DOHH2 (cell line): ENCODE measurements around the gene PCDHGC5.

Experiments used
- EZH2phosphoT487 ChIP-seq: fragments of 200-600 bp; sonication (generic); IDR thresholded peaks from 2 replicates; pipeline ENCODE4 v1.6.1; 2017; ENCODE audit warnings: borderline replicate concordance, mild to moderate bottlenecking, antibody characterized with exemption, low read length, moderate library complexity, mixed read lengths
- TF ChIP-seq, protein P1 (sequence below): fragments of 200-600 bp; sonication (generic); IDR thresholded peaks from one replicate; pipeline ENCODE4 v1.5.1; 2014; ENCODE audit warnings: antibody characterized with exemption, mild to moderate bottlenecking, low read depth, low read length; ENCODE audit not compliant: poor library complexity, severe bottlenecking

DNA sequence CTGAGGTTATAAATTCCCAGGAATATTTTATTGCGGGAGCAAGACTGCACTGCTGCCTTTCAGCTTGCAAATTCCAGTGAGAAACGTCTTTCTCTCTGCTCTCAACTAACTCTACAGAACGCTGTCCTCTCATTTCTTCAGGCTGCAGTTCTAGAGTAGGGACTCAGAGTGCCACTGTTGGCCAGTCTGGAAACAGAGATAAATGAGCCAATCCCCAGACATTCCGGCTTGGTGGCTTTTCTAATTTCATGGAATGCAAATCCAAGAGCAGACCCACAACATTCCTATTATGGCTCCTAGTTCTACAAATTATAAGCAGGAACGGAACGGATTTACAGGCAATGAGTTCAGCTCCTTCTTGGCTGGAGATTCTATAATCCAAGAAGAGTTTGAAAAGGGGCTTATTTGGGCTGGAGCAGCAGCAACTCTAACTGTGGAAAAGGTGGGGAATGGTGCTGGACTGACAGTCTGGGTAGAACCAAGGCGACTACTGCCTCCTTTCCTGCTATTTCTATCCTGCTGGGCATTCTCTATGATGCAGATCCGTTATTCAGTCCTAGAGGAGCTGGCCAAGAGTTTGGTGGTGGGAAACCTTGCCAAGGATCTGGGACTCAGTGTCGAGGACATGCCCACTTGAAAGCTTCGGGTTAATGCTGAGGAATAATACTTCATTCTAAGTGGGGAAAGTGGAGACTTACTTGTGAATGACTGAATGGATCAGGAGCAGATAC is 49.3 kb upstream of the PCDHGC5 start:
- TF ChIP-seq EZH2phosphoT487 = no peak
- TF ChIP-seq, protein P1, sequence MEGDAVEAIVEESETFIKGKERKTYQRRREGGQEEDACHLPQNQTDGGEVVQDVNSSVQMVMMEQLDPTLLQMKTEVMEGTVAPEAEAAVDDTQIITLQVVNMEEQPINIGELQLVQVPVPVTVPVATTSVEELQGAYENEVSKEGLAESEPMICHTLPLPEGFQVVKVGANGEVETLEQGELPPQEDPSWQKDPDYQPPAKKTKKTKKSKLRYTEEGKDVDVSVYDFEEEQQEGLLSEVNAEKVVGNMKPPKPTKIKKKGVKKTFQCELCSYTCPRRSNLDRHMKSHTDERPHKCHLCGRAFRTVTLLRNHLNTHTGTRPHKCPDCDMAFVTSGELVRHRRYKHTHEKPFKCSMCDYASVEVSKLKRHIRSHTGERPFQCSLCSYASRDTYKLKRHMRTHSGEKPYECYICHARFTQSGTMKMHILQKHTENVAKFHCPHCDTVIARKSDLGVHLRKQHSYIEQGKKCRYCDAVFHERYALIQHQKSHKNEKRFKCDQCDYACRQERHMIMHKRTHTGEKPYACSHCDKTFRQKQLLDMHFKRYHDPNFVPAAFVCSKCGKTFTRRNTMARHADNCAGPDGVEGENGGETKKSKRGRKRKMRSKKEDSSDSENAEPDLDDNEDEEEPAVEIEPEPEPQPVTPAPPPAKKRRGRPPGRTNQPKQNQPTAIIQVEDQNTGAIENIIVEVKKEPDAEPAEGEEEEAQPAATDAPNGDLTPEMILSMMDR = no peak
